Left kidney (tissue), 2 donors: ENCODE data around the gene HJV. TPM values are rescaled to one million over a fixed set of nuclear protein-coding genes. Genes with fewer than 3 reads are reported as not detected.

Source experiments
- DNase-seq: peaks from one replicate; pipeline ENCODE4 v3.0.0-alpha.2; 2013
- polyA plus RNA-seq: library from polyadenylated mRNA; unstranded; fragments of 120-200 nt; gene quantifications from one replicate; pipeline ENCODE4 v1.2.1, GENCODE V29; 2013; ENCODE audit not compliant: insufficient read length

Gene HJV
- polyA plus RNA-seq, 1 donor, result 0.13 TPM

DNA sequence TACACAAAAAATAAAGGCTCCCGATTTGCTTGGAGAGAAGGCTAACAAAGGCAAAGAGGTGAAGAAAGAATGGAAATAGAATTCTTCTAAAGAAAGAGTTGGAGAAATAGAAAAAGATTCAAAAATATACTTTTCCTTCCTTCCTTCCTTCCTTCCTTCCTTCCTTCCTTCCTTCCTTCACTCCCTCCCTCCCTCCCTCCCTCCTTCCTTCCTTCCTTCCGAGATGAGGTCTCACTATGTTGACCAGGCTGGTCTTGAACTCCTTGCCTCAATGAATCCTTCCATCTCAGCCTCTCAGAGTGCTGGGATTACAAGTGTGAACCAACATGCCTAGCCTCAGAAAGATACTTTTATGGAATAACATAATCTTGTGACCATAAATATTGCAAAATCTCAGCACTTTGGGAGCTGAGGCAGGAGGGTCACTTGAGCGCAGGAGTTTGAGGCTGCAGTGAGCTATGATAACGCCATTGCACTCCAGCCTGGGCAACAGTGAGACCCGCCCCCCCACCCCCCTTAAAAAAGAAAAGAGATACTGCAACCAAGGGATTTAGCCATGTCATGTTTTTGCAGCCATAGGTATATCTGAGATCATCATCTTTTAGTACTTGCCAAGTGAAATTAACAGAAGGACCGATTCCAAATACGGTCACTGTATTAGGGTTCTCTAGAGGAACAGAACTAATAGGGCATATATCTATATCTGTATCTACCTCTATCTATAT, 1.0 kb upstream of the HJV start:
- DNase-seq, result no peak

DNA sequence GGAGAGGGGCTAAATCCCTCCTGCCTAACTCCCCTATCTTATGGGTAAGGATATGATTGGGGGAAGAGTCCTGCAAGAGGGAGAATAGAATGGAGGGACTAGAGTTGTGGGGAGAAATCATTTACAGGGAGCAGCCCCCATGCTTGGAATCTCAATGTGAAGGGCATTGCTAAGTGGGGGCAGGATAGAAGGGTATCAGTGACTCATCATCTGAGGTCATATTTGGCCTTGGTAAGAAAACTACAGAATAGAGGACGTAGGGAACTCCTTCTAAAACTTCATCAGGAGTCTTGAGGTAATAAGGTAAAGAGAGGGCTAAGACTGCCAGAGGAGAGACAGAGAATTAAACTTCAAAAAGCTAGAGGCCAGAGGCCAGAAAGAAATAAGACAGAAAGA, 487 bp downstream of the HJV start:
- no peak for DNase-seq

DNA sequence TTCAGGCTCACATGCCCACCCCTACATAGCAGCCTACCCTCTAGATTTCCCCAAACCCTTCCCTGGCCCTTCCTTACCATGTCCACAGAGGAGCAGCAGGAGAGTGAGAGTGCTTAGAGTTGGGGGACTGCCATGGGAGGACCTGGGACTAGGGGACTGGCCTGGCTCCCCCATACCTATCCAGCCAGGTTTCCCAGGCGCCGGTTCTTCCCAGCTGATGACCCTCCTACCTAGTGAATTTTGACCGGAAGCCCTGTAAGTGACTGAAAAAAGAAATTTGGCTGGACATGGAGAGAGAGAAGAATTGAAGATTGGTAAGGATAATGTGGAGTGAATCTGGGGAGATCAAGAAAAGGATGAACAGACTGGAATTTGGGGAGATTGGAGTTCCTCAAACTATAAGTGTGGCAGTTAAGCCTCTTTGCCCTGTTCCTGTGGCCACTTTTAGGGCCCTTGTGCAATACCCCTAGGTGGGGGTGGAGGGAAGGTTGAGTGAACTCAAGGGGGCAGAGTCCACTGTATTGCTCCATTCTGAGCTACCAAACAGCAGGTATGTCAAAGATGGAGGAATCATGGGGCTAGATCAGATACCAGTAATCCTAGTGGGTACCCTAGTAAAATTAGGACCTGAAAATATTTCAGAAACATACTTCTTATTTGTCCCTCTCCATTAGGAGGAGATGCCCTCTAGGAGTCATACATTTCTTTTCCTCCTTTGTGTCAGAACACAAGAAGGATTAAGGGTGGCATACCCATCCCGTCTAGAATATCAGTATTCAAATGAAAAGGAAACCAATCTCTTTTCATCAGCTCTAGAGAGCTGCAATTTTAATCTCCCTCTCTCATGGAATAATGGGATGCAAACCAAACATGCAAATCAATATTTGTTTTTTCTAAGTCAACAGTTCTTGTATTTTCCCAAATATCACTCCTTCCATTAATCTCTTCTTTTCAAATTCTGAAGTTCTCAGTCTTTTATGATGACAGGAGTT, 1.2 kb downstream of the HJV start:
- no peak for DNase-seq

DNA sequence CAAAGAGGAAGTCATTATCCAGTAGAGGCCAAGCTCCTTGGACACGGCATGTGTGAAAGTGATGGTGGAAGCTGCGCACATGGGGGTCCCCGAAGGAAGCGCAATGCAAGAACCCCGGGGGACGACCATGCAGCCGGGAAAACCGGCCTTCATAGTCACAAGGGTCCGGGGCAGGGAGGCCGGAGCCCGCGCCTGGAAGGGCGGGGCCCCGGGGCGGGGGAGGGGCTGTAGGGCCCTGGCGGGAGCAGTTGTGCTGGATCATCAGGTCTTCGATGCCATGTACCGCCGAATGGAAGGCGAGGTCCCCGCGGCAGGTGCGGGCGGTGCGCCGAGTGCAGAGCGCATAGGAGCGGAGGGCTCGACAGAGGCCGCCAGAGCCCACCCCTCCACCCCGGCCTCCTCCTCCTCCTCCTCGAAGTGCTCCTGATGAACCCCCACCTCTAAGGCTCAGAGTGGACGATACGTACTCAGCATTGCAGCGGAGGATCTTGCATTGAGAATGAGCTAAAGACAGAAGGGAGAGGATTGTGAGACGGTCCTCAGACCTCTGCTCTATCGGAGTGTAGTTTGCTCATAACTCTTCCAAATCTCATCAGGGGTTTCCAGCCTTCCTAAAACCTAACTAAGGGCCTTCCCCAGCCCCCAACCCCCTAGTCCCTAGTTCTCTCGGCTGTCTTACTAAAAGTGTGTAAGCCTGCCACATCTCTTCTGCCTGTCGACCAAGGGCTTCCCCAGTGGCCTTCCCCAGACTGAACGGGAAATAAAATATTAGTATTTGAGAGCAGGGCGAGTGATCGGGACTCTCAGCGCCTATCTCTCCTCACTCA, 2.1 kb downstream of the HJV start:
- no peak for DNase-seq

DNA sequence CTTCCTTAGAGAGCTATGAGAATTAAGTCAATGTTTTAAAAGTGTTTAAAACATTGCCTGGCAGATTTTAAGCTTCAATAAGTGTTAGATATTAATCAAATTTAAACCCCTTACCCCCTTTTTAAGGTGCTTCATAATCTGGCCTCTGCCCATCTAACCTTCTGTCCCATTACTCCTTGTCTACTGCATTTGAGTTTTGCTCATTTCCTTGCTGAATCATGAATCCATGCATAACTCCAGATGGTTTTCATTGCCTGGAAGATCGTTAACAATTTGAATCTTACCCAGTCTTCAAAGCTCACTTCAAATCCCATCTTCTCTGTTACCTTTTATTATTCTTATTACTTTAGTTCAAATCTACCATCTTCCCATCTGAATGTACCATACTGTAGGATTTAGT, 4.6 kb downstream of the HJV start:
- DNase-seq, result no peak

DNA sequence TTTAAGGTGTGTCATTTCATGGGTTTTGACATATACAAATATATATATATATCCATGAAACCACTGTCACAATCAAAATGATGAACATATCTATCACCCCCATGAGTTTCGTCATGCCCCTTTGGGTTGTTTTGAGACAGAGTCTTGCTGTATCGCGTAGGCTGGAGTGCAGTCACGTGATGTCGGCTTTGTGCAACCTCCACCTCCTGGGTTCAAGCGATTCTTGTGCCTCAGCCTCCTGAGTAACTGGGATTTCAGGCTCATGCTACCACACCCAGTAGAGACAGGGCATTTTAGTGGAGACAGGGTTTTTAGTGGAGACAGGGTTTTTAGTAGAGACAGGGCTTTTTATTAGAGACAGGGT, 8.0 kb downstream of the HJV start:
- no peak for DNase-seq

DNA sequence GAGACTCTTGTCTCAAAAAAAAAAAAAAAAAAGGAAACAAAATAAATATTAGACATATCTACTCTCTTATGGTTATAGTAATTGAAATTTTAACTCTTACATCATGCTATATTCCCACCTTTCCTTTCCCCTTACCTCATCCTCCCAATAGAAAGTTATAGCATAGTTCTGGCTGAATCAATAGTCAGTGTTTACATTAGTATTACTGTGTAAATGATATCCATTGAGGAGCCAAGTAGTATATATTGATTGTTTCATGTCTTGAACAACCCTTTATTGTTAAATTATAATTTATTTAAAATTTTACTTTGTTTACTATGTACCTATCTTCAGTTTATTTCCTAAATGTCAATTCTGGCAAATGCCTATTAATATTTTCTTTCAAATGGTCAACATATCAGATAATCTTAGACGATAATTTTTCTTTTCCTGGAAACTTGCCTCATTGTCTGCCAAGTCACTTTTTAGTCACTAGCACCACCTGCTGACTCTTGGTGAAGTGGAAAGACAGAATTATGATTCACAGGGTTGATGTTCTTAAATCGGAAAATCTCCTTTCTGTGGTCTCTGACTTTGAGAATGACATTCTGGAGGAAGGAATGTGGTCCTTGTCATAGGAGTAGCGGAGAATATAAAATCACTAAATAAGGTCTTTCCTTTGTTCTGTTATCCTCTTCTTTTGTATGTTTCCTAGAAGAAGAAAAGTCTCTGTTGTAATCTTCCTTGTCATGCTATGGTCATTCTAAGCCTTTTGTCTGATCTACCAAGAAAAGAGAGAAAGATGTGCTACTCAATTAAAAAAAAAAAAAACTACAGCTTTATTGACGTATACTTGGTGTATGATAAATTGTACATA, 8.6 kb downstream of the HJV start:
- no peak for DNase-seq

DNA sequence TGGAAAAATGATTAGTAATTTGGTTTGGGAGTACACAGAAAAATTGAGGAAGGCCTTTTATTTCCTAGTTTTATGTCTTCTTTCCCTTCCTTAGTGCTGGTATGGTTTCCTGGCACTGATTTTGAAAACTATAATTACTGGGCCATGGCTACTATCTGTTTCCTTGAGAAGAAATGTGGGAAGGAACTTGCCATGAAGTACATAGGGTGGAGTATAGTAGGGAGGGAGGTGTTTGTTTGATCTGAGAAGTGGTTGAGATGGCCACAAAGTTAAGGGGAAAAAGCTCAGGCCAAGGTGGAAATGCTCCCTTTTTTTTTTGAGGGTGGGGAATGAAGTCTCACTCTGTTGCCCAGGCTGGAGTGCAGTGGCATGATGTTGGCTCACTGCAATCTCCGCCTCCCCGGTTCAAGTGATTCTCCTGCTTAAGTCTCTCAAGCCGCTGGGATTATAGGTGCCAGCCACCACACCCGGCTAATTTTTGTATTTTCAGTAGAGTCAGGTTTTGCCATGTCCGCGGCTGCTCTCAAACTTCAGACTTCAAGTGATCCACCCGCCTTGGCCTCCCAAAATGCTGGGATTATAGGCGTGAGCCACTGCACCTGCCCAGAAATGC, 11.3 kb downstream of the HJV start:
- no peak for DNase-seq

DNA sequence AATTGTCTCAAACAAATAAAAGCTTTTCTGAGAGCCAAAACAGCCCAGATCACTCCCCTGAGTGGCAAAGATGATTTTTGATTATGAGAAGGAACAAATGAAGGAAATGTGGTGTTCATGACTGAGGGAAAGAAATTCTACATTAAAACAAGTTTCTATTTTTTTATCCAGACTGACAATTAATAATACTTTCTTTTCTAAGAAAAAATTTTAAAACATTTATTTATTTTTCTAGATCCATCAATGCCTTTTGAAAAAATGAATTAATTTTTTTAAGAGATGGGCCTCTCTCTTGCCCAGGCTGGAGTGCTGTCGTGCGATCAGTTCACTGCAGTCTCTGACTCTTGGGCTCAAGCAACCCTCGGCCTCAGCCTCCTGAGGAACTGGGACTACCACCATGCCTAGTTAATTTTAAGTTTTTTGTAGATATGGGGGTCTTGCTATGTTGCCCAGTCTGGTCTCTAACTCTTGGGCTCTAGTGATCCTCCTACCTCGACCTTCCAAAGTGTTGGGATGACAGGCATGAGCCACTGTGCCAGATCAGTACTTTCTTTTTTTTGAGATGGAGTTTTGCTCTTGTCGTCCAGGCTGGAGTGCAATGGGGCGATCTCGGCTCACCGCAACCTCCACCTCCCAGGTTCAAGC, 13.9 kb downstream of the HJV start:
- no peak for DNase-seq

DNA sequence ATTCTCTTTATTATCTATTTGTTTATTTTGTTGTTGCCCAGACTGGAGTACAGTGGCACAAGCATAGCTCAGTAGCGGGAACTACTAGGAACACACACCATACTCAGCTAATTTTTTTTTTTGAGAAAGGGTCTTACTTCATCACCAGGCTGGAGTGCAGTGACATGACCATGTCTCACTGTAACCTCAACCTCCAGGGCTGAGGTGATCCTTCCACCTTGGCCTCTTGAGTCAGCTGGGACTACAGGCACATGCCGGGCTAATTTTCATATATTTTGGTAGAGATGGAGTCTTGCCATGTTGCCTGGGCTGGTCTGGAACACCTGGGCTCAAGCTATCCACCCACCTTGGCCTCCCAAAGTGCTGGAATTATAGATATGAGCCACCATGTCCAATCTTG, 19.8 kb downstream of the HJV start:
- no peak for DNase-seq

DNA sequence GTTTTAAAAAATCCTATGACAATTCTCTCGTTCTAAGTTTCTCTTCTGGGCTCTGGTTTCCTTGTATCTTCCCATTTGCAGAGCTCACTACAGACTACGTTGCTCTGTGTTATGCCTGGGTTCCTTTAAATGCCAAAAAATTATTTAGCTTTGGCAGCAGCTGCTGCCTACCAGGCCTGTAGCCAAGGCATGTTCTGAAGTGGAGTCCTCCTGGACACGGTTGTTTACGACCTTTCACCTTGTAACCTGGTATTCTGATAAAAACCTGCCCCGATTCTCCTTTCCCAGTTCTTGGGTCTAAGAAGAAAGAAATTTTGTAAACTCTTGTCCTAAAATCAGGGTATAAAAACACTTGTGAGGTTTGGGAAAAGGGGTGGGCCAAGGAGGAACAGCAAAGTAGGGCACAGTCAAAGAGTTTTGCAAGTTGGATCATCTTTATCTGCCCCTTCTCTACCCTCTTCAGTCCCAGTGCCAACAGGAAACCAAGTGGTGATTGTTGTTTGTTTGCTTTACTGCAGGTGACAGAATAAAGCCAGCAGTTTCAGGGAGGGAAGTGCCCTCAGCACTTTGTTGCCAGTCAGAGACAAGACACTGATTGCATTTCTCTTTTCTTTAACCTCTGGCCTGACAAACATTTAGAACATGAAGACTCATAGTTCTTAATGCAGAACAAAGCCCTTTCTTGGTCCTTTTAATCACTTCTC, 22.1 kb downstream of the HJV start:
- no peak for DNase-seq

DNA sequence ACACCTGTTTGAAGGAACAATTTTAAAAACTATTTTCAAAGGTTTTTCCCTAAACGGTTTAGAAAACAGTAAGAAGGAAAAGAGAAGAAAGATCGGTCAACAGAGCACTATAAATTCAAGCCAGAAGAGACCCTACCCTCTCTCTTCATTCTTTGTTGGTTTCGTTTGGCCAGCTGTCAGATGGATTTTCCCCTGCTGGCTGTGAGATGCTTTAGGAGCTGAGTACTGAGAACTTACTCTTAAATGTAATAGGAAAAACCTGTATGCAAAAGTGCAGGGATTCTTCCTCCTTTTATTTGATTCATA, 23.9 kb downstream of the HJV start:
- DNase-seq, result peak; percentile 54

DNA sequence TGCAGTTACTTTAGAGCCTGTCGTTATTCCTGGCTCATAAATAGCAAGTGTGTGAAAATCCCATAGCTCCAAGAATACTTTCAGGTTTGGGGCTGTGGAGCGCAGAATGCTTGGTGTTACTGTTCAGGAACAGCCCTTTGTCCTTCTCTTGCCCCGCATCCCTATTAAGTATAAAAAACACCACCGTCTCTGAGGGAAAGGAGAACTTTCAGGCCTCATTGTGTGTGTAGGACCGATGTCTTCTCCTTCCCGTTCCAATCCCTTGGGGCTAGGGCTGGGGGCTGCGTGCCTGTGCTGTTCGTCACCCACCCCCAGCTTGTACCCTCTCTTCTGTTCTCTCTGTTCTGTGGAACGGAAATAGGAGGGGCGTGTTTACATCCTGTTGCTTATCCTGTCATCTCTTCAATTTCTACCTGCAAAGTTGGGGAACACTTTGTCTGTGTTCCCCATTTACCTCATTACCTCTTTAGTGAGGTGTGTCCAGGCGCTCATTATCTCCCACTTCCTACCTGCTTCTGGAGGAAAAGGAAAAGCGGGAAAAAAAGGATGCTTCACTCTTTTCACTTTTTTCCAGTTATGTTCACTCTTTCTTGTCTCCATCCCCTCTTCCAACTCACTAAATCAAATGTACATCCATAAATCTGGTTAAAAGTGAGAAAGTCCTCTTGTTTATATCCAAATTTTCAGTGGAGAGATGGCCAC, 24.4 kb downstream of the HJV start:
- DNase-seq, result peak; percentile 37

DNA sequence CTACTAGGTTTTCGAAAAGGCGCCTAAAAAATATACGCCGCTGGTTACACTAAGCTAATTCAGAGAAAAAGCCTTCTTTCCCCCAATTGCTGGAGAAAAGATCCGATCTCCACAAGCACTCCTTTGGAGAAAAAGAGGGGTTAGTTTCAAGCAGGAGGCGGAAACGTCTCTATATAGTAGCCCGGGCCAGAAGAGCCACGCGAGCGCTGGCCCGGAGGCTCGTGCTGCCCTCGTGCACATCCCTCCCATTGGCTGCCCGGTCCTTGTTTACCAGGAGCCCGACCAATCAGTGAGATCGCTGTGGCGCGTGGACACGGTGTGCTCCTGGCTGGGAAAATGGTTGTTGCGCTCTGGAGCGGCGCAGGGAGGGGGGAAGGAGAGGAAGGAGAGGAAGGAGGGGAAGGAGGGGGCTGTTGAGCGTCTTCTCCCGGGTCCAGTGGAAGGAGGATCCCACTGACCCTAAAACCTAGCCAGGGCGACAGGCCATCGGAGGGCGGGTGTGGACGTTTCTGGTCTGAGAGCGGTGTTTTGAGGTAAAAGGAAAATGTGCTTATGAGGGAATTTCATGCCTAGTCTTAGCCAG, 25.0 kb downstream of the HJV start, which contains the start of gene TXNIP:
TSS of gene TXNIP (minus strand) at position 147 of the 583 bp plus-strand sequence. CDS start 313 bp downstream, outside the sequence.
- peak; percentile 99 for DNase-seq

DNA sequence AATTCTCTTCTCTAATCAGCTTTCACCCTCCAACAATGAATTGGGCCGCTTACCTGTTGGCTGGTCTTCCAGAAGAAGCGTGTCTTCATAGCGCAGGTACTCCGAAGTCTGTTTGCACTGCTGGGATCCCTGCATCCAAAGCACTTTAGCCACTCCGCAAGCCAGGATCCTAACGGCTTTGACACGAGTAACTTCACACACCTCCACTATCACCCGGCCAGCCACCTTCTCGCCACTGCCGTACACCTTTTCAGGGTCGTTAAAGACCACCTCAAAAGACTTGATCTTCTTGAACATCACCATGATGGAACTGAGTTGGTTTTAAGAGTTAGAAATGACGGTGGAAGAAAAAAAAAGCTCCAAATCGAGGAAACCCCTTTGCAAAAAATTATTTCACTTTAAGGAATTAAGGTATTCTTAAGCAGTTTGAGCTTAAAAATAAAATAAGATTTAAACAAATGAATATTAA, 25.5 kb downstream of the HJV start:
- no peak for DNase-seq

DNA sequence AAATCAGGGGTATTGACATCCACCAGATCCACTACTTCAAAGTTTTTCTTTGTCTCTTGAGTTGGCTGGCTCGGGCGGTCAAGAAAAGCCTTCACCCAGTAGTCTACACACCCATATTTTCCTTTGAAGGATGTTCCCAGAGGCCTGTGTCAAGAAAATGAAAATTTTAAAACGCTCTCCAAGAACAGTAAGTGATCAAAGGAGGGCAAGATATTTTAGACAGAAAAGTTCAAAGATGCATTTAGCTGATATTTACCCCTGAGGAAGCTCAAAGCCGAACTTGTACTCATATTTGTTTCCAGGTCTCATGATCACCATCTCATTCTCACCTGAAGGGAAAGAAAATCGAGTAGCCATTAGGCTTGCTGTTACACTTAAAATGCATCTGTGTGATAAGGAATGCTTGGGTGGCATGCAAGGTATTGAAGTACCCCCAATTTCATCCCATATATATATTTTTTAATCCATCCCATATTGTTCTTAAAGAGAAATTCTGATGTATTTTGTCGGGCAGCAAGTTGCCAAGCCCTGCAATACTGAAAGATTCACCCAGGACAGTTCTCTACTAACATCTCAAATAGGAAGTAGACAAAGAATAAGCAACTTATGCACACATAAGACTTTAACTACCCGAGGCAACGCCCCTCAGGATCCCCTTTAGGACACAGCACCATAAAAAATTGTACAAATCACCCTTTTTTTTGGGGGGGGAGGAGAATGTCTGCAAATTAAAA, 26.2 kb downstream of the HJV start:
- DNase-seq, result no peak

DNA sequence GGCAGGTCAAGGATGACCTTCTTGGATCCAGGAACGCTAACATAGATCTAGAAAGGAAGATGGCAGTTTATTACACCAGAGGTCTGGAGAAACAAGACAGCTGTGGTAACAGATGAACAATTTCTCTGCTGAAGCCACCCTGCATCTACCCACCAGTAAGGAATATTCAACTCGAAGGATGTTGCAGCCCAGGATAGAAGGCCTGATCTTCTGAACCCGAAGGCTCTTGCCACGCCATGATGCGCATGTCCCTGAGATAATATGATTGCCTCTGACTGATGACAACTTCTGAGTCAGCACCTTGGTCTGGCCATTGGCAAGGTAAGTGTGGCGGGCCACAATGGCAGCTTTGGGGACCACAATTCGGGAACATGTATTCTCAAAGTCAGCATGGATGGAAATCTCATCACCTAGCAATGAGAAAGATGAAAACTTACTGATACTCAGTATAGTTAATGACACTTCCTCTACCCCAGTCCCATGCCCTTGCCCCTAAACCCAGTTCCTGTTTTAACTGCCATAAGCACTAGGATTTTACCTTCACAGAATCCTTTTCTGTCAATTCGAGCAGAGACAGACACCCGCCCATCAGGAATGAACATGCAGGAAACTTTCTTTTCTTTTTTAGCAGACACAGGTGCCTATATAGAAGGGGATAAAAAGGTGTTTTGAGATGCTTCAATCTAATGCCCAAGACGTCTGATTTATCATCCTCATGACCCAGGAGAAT, 27.0 kb downstream of the HJV start:
- DNase-seq, result no peak
